ENCODE data around the gene MPC1.

Gene MPC1

GRCh38 chr6:166331503-166332415 is 51.0 kb downstream of the MPC1 start:
- Histone ChIP-seq H3K36me3 (replicated peaks in 1 of 2; ENCODE audit: control insufficient read depth in 2 of 2, insufficient read depth in 2 of 2, low read length in 2 of 2) (peaks cover 8 to 61% of the 10 kb centered on the region in 2 donors), H3K4ac (ENCODE audit: low read length) (no peak overlapping the region), H2BK5ac (ENCODE audit: low read length) (no peak overlapping the region), H4K91ac (ENCODE audit: low read depth, low read length, poor library complexity) (no peak overlapping the region), H3K27ac (replicated peaks; ENCODE audit: low read length) (no peak overlapping the region), H2AK5ac (ENCODE audit: low read depth, low read length) (no peak overlapping the region), H3K27me3 (ENCODE audit: control insufficient read depth in 3 of 3, insufficient read depth in 3 of 3, low read depth in 1 of 3, low read length in 3 of 3) (no peaks in the 10 kb centered on the region), H3K9ac (ENCODE audit: low read depth, low read length, poor library complexity) (no peak overlapping the region), H2BK15ac (ENCODE audit: low read length) (no peak overlapping the region), H3K23ac (ENCODE audit: low read depth, low read length, poor library complexity) (no peak overlapping the region), H2BK12ac (ENCODE audit: low read length) (no peak overlapping the region), H3K4me2 (ENCODE audit: insufficient read depth, low read length, poor library complexity, severe bottlenecking) (no peak overlapping the region), H3K4me3 (ENCODE audit: low read length in 2 of 2) (no peak overlapping the region), H3K4me1 (ENCODE audit: control insufficient read depth in 2 of 2, insufficient read depth in 1 of 2, low read depth in 1 of 2, low read length in 2 of 2) (peaks cover 0 to 4% of the 10 kb centered on the region in 2 donors), H2BK120ac (ENCODE audit: low read depth, low read length) (no peak overlapping the region), H3K79me1 (ENCODE audit: low read depth, low read length) (peaks cover 7% of the 10 kb centered on the region), H3K18ac (ENCODE audit: low read length) (no peak overlapping the region), H4K8ac (ENCODE audit: low read depth, low read length) (no peak overlapping the region), H3K14ac (ENCODE audit: low read length) (no peak overlapping the region), H2AFZ (ENCODE audit: low read length) (no peak overlapping the region), H3K9me3 (replicated peaks in 1 of 2; ENCODE audit: control insufficient read depth in 2 of 2, insufficient read depth in 1 of 2, low read depth in 1 of 2, low read length in 2 of 2) (peaks cover 0 to 1% of the 10 kb centered on the region in 2 donors)
- WGBS, 2 donors (ENCODE audit: extremely low coverage in 2 of 2, insufficient read length in 2 of 2, insufficient replicate concordance in 1 of 2), result no CpG with 5 or more reads among the region's 13 CpGs
- DNase-seq (ENCODE audit: low spot score), result no peak

- peaks cover 9 to 61% of the 10 kb centered on the region in 2 donors for H3K36me3 ChIP-seq (replicated peaks in 1 of 2; ENCODE audit: control insufficient read depth in 2 of 2, insufficient read depth in 2 of 2, low read length in 2 of 2)
- peak overlapping the region; percentile 54 for H4K8ac ChIP-seq (ENCODE audit: low read depth, low read length)
- DNase-seq (ENCODE audit: low spot score), result peak; percentile 51
- H3K27ac ChIP-seq (replicated peaks; ENCODE audit: low read length), result no peak overlapping the region
- peaks cover 0 to 4% of the 10 kb centered on the region in 2 donors for H3K4me1 ChIP-seq (ENCODE audit: control insufficient read depth in 2 of 2, insufficient read depth in 1 of 2, low read depth in 1 of 2, low read length in 2 of 2)
- H3K4ac ChIP-seq (ENCODE audit: low read length), result no peak overlapping the region
- H2BK15ac ChIP-seq (ENCODE audit: low read length), result no peak overlapping the region
- no CpG with 5 or more reads among the region's 11 CpGs for WGBS, 2 donors (ENCODE audit: extremely low coverage in 2 of 2, insufficient read length in 2 of 2, insufficient replicate concordance in 1 of 2)
- H3K18ac ChIP-seq (ENCODE audit: low read length), result no peak overlapping the region
- H3K79me1 ChIP-seq (ENCODE audit: low read depth, low read length), result peaks cover 7% of the 10 kb centered on the region
- no peak overlapping the region for H2BK12ac ChIP-seq (ENCODE audit: low read length)
- H3K27me3 ChIP-seq (ENCODE audit: control insufficient read depth in 3 of 3, insufficient read depth in 3 of 3, low read depth in 1 of 3, low read length in 3 of 3), result no peaks in the 10 kb centered on the region
- H3K4me2 ChIP-seq (ENCODE audit: insufficient read depth, low read length, poor library complexity, severe bottlenecking), result no peak overlapping the region
- H3K9ac ChIP-seq (ENCODE audit: low read depth, low read length, poor library complexity), result no peak overlapping the region
- peaks cover 0 to 1% of the 10 kb centered on the region in 2 donors for H3K9me3 ChIP-seq (replicated peaks in 1 of 2; ENCODE audit: control insufficient read depth in 2 of 2, insufficient read depth in 1 of 2, low read depth in 1 of 2, low read length in 2 of 2)
- no peak overlapping the region for H2BK5ac ChIP-seq (ENCODE audit: low read length)
- no peak overlapping the region for H3K14ac ChIP-seq (ENCODE audit: low read length)
- no peak overlapping the region for H3K4me3 ChIP-seq (ENCODE audit: low read length in 2 of 2)
- H2AFZ ChIP-seq (ENCODE audit: low read length), result no peak overlapping the region
- H2BK120ac ChIP-seq (ENCODE audit: low read depth, low read length), result no peak overlapping the region
- no peak overlapping the region for H2AK5ac ChIP-seq (ENCODE audit: low read depth, low read length)
- peak overlapping the region; percentile 77 for H3K23ac ChIP-seq (ENCODE audit: low read depth, low read length, poor library complexity)
- no peak overlapping the region for H4K91ac ChIP-seq (ENCODE audit: low read depth, low read length, poor library complexity)
Observed at GRCh38 chr6:166330612-166331011, 52.1 kb downstream of the MPC1 start.

- Histone ChIP-seq H3K4me2 (ENCODE audit: insufficient read depth, low read length, poor library complexity, severe bottlenecking) (no peak overlapping the region), H2BK120ac (ENCODE audit: low read depth, low read length) (no peak overlapping the region), H2AK5ac (ENCODE audit: low read depth, low read length) (no peak overlapping the region), H3K27me3 (ENCODE audit: control insufficient read depth in 3 of 3, insufficient read depth in 3 of 3, low read depth in 1 of 3, low read length in 3 of 3) (no peaks in the 10 kb centered on the region), H3K14ac (ENCODE audit: low read length) (peak overlapping the region; percentile 10), H4K91ac (ENCODE audit: low read depth, low read length, poor library complexity) (no peak overlapping the region), H3K9me3 (replicated peaks in 1 of 2; ENCODE audit: control insufficient read depth in 2 of 2, insufficient read depth in 1 of 2, low read depth in 1 of 2, low read length in 2 of 2) (peaks cover 0 to under 1% of the 10 kb centered on the region in 2 donors), H3K4ac (ENCODE audit: low read length) (no peak overlapping the region), H3K4me3 (ENCODE audit: low read length in 2 of 2) (no peak overlapping the region), H3K23ac (ENCODE audit: low read depth, low read length, poor library complexity) (no peak overlapping the region), H3K27ac (replicated peaks; ENCODE audit: low read length) (no peak overlapping the region), H2AFZ (ENCODE audit: low read length) (no peak overlapping the region), H3K18ac (ENCODE audit: low read length) (no peak overlapping the region), H3K79me1 (ENCODE audit: low read depth, low read length) (peaks cover 3% of the 10 kb centered on the region), H2BK5ac (ENCODE audit: low read length) (no peak overlapping the region), H2BK12ac (ENCODE audit: low read length) (no peak overlapping the region), H3K9ac (ENCODE audit: low read depth, low read length, poor library complexity) (peak overlapping the region; percentile 47), H3K36me3 (replicated peaks in 1 of 2; ENCODE audit: control insufficient read depth in 2 of 2, insufficient read depth in 2 of 2, low read length in 2 of 2) (peaks cover 11 to 88% of the 10 kb centered on the region in 2 donors), H4K8ac (ENCODE audit: low read depth, low read length) (no peak overlapping the region), H2BK15ac (ENCODE audit: low read length) (no peak overlapping the region), H3K4me1 (ENCODE audit: control insufficient read depth in 2 of 2, insufficient read depth in 1 of 2, low read depth in 1 of 2, low read length in 2 of 2) (peaks cover 0 to under 1% of the 10 kb centered on the region in 2 donors)
- no CpG with 5 or more reads among the region's 6 CpGs for WGBS, 2 donors (ENCODE audit: extremely low coverage in 2 of 2, insufficient read length in 2 of 2, insufficient replicate concordance in 1 of 2)
- no peak for DNase-seq (ENCODE audit: low spot score)
Observed at GRCh38 chr6:166325383-166326042, 57.2 kb downstream of the MPC1 start.

GRCh38 chr6:166323395-166323794 is 59.3 kb downstream of the MPC1 start:
- H3K27me3 ChIP-seq (ENCODE audit: control insufficient read depth in 3 of 3, insufficient read depth in 3 of 3, low read depth in 1 of 3, low read length in 3 of 3), result no peaks in the 10 kb centered on the region
- H2BK5ac ChIP-seq (ENCODE audit: low read length), result no peak overlapping the region
- no peaks in the 10 kb centered on the region for H3K9me3 ChIP-seq (replicated peaks in 1 of 2; ENCODE audit: control insufficient read depth in 2 of 2, insufficient read depth in 1 of 2, low read depth in 1 of 2, low read length in 2 of 2)
- DNase-seq (ENCODE audit: low spot score), result no peak
- H4K91ac ChIP-seq (ENCODE audit: low read depth, low read length, poor library complexity), result no peak overlapping the region
- no peak overlapping the region for H3K4me2 ChIP-seq (ENCODE audit: insufficient read depth, low read length, poor library complexity, severe bottlenecking)
- H2AFZ ChIP-seq (ENCODE audit: low read length), result no peak overlapping the region
- H2BK12ac ChIP-seq (ENCODE audit: low read length), result no peak overlapping the region
- H2BK15ac ChIP-seq (ENCODE audit: low read length), result no peak overlapping the region
- no peak overlapping the region for H3K4me3 ChIP-seq (ENCODE audit: low read length in 2 of 2)
- H3K27ac ChIP-seq (replicated peaks; ENCODE audit: low read length), result no peak overlapping the region
- H2AK5ac ChIP-seq (ENCODE audit: low read depth, low read length), result no peak overlapping the region
- peaks cover 3% of the 10 kb centered on the region for H3K79me1 ChIP-seq (ENCODE audit: low read depth, low read length)
- no peak overlapping the region for H2BK120ac ChIP-seq (ENCODE audit: low read depth, low read length)
- no peak overlapping the region for H4K8ac ChIP-seq (ENCODE audit: low read depth, low read length)
- no CpG with 5 or more reads among the region's 5 CpGs for WGBS, 2 donors (ENCODE audit: extremely low coverage in 2 of 2, insufficient read length in 2 of 2, insufficient replicate concordance in 1 of 2)
- no peak overlapping the region for H3K18ac ChIP-seq (ENCODE audit: low read length)
- H3K9ac ChIP-seq (ENCODE audit: low read depth, low read length, poor library complexity), result no peak overlapping the region
- no peak overlapping the region for H3K14ac ChIP-seq (ENCODE audit: low read length)
- H3K4ac ChIP-seq (ENCODE audit: low read length), result no peak overlapping the region
- peaks cover 13 to 90% of the 10 kb centered on the region in 2 donors for H3K36me3 ChIP-seq (replicated peaks in 1 of 2; ENCODE audit: control insufficient read depth in 2 of 2, insufficient read depth in 2 of 2, low read length in 2 of 2)
- no peak overlapping the region for H3K23ac ChIP-seq (ENCODE audit: low read depth, low read length, poor library complexity)
- no peaks in the 10 kb centered on the region for H3K4me1 ChIP-seq (ENCODE audit: control insufficient read depth in 2 of 2, insufficient read depth in 1 of 2, low read depth in 1 of 2, low read length in 2 of 2)

Measured in neuronal stem cell (in vitro differentiated cells).